IPS-20b (cell line): ENCODE data around the gene FBXL17.

Source experiments
- H3K27ac ChIP-seq: one replicate; pipeline ENCODE4 v1.5.1; 2013; ENCODE audit warnings: low read length
- H3K27me3 ChIP-seq: 2 replicates; pipeline ENCODE4 v1.6.1; 2013; ENCODE audit warnings: mild to moderate bottlenecking, low read length, inconsistent platforms; ENCODE audit not compliant: insufficient read depth
- H3K36me3 ChIP-seq: 2 replicates; pipeline ENCODE4 v1.6.1; 2013; ENCODE audit warnings: low read depth, mild to moderate bottlenecking, inconsistent platforms, low read length, moderate library complexity; ENCODE audit not compliant: insufficient read depth
- H3K4me1 ChIP-seq: 2 replicates; pipeline ENCODE4 v1.6.1; 2013; ENCODE audit warnings: mild to moderate bottlenecking, control low read depth, inconsistent platforms, low read length, moderate library complexity; ENCODE audit not compliant: insufficient read depth
- H3K4me3 ChIP-seq: 2 replicates; pipeline ENCODE4 v1.5.1; 2013; ENCODE audit warnings: mild to moderate bottlenecking, low read length, inconsistent platforms
- H3K9ac ChIP-seq: 2 replicates; pipeline ENCODE4 v1.6.1; 2013; ENCODE audit warnings: low read depth, mild to moderate bottlenecking, inconsistent platforms, low read length, moderate library complexity
- H3K9me3 ChIP-seq: 2 replicates; pipeline ENCODE4 v1.6.1; 2013; ENCODE audit warnings: mild to moderate bottlenecking, low read depth, low read length, inconsistent platforms; ENCODE audit not compliant: insufficient read depth

FBXL17 gene

GRCh38 chr5:107876261-107876660 lies 505.6 kb downstream of the FBXL17 start:
- Histone ChIP-seq H3K9ac (no peak overlapping the region), H3K27ac (no peak overlapping the region), H3K27me3 (no peaks in the 10 kb centered on the region), H3K4me3 (no peak overlapping the region), H3K4me1 (peaks cover 21% of the 10 kb centered on the region), H3K36me3 (no peaks in the 10 kb centered on the region), H3K9me3 (no peaks in the 10 kb centered on the region)

- H3K4me1 ChIP-seq, result peaks cover 21% of the 10 kb centered on the region
- H3K9ac ChIP-seq, result no peak overlapping the region
- H3K9me3 ChIP-seq, result no peaks in the 10 kb centered on the region
- no peaks in the 10 kb centered on the region for H3K27me3 ChIP-seq
- H3K4me3 ChIP-seq, result no peak overlapping the region
- no peak overlapping the region for H3K27ac ChIP-seq
- H3K36me3 ChIP-seq, result no peaks in the 10 kb centered on the region
Measured at GRCh38 chr5:107875833-107876232, 506.1 kb downstream of the FBXL17 start.

DNA sequence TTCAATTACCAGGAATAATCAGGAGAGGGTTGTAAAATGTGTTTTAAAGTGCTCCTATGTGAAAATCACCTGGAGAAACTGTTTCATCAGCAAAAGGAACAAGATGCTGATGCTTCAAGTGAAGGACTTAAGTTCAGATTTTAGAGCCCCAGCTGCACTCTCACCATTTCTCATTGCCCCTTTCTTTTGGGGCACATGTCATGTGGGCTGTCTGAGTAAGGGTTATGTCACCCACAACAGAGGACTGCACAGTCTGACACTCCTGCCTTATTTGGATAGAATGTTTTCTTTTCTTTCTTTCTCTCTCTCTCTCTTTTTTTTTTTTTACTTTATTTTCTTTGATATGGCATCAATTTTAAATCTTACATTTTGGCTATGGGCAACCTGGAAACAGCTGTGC lies 507.1 kb downstream of the FBXL17 start:
- no peak overlapping the region for H3K4me3 ChIP-seq
- no peaks in the 10 kb centered on the region for H3K9me3 ChIP-seq
- peaks cover 22% of the 10 kb centered on the region for H3K4me1 ChIP-seq
- no peaks in the 10 kb centered on the region for H3K36me3 ChIP-seq
- no peak overlapping the region for H3K9ac ChIP-seq
- no peak overlapping the region for H3K27ac ChIP-seq
- H3K27me3 ChIP-seq, result no peaks in the 10 kb centered on the region

DNA sequence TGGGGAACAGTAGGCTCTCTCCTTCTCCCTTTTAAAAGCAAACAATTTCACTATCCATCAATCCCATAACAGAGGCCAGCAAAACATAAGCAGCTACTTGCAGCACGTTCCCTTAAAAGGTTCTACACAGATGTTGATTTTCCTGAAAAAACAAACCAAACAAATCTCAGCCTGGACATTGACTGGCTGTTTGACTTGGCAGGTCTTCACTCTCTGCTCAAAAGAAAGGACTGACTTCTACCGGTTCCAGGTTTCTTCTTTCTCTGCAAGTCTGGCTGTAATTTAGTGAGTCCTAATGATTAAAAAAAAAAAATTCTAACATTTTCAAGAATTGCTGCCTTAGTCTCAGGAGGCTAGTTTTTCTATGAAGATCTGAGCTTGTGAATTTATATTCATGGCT lies 508.0 kb downstream of the FBXL17 start:
- Histone ChIP-seq H3K27ac (no peak overlapping the region), H3K27me3 (no peaks in the 10 kb centered on the region), H3K4me1 (peaks cover 25% of the 10 kb centered on the region), H3K36me3 (no peaks in the 10 kb centered on the region), H3K9me3 (no peaks in the 10 kb centered on the region), H3K4me3 (no peak overlapping the region), H3K9ac (no peak overlapping the region)

- no peak overlapping the region for H3K27ac ChIP-seq
- no peak overlapping the region for H3K4me3 ChIP-seq
- H3K9ac ChIP-seq, result no peak overlapping the region
- H3K36me3 ChIP-seq, result no peaks in the 10 kb centered on the region
- no peaks in the 10 kb centered on the region for H3K27me3 ChIP-seq
- no peaks in the 10 kb centered on the region for H3K9me3 ChIP-seq
- peaks cover 24% of the 10 kb centered on the region; the same call in 1 of the 2 replicates for H3K4me1 ChIP-seq
Measured at GRCh38 chr5:107871023-107871422, 510.9 kb downstream of the FBXL17 start.

DNA sequence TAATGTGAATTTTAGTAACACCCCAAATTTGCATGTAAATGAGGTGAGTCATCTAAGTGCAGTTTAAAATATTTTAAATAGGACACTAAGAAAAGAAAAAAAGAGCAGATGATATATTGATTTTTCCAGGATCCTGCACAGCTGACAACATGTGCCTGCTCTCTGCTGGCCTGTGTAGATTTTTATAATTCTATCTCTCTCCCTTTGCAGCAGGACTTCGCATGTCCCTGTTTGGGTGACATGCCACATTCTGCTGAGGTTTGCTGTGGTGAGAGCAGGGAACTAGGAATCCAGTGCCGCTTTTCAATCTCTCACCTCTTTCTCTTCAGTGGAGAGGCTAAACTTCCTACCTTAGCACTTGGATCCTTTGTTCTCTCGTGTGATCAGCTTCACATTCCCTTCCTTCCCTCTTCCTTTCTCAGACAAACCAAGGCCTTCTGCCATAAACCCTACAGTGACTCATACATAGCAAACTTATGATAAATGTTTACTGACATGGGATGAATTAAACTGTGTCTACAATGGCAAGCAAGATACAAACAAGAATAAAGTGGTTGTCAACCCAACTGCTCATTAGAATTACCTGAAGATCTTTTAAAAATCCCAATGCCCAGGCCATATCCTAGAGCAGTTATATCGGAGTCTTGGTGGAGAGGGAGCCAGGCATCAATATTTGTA lies 512.3 kb downstream of the FBXL17 start:
- Histone ChIP-seq H3K9me3 (no peaks in the 10 kb centered on the region), H3K27me3 (no peaks in the 10 kb centered on the region), H3K4me1 (peaks cover 21% of the 10 kb centered on the region), H3K27ac (no peak overlapping the region), H3K36me3 (no peaks in the 10 kb centered on the region), H3K9ac (no peak overlapping the region), H3K4me3 (no peak overlapping the region)

- peaks cover 15% of the 10 kb centered on the region for H3K4me1 ChIP-seq
- no peak overlapping the region for H3K9ac ChIP-seq
- H3K27me3 ChIP-seq, result no peaks in the 10 kb centered on the region
- no peaks in the 10 kb centered on the region for H3K36me3 ChIP-seq
- H3K4me3 ChIP-seq, result no peak overlapping the region
- H3K9me3 ChIP-seq, result no peaks in the 10 kb centered on the region
- no peak overlapping the region for H3K27ac ChIP-seq
Measured at GRCh38 chr5:107868650-107869409, 513.1 kb downstream of the FBXL17 start.

DNA sequence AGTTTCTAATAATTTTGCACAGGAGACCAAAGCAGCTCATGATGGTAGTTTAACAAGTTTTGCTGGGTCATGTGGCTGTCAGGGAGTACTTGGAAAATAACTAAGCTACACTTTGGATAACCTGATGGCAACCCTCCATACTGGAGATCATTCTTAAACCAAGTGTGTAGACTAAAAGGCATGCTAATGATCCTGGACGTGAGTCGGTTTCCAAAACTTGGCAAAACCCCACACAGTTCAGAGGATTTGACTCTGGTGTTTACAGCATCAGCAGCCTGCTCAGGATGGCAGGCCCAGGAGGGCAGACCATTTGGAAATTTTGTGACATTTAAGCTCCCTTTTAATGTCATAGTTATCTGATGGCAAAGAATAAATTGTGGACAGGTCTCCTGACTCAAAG lies 514.6 kb downstream of the FBXL17 start:
- Histone ChIP-seq H3K27ac (no peak overlapping the region), H3K4me1 (peaks cover 10% of the 10 kb centered on the region; the same call in 1 of the 2 replicates), H3K27me3 (no peaks in the 10 kb centered on the region), H3K9me3 (no peaks in the 10 kb centered on the region), H3K36me3 (no peaks in the 10 kb centered on the region), H3K9ac (no peak overlapping the region), H3K4me3 (no peak overlapping the region)

DNA sequence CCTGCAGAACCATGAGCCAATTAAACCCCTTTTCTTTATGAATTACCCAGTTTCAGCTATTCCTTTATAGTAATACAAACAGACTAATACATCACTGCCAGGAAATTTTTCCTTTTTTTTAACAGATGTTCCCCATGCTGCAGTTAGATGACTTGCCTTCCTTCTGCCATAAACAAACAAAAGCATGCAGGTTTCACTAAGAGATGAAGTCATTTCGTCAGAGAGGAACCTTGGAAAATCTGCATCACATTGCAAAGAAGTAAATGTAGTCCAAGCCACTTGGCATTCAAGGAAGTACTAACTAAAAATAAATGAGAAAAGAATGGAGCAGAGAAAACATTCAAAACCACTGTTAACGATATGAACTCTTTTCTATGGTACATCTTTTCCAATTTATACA lies 517.1 kb downstream of the FBXL17 start:
- H3K27me3 ChIP-seq, result no peaks in the 10 kb centered on the region
- no peaks in the 10 kb centered on the region for H3K36me3 ChIP-seq
- no peak overlapping the region for H3K27ac ChIP-seq
- no peak overlapping the region for H3K9ac ChIP-seq
- H3K4me3 ChIP-seq, result no peak overlapping the region
- peaks cover 8% of the 10 kb centered on the region; the same call in 1 of the 2 replicates for H3K4me1 ChIP-seq
- H3K9me3 ChIP-seq, result no peaks in the 10 kb centered on the region

DNA sequence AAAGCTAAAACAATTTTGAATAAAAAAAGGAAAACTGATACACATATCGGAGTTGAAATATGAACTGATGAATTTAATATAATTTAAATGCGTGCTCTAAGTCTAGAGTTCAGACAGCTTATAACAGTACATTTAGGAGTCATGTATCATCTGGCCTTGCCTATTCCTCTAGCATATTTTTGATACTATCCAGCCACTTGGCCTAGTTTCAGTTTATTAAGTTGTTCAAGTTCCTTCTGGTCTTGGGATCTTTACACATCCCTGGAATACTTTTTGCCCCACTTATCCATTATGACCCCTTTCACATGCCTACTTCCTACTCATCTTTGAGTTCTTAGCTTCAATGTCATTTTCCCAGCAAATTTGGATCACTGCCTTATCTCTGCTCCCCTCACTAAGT lies 518.8 kb downstream of the FBXL17 start:
- H3K4me3 ChIP-seq, result no peak overlapping the region
- H3K4me1 ChIP-seq, result peaks cover 3% of the 10 kb centered on the region; the same call in 1 of the 2 replicates
- no peak overlapping the region for H3K27ac ChIP-seq
- H3K9ac ChIP-seq, result no peak overlapping the region
- H3K9me3 ChIP-seq, result no peaks in the 10 kb centered on the region
- no peaks in the 10 kb centered on the region for H3K36me3 ChIP-seq
- no peaks in the 10 kb centered on the region for H3K27me3 ChIP-seq

DNA sequence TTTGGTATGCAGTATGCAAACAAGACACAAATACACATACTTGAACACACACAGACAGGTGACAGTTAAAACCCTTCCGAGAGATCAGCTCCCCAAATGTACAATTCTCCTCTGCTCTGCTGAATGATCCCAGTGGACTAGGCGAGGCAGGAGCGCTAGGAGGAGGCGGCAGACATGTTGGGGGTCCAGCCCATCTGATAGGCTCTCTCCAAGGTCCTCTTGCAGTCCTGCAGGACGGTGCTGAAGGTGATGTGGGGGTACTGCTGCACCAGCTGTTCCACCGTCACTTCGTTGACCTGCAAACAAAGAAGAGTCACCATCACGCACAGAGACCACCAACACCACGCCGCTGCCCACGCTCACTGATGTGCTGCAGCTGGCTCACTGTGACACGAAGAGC lies 520.3 kb downstream of the FBXL17 start:
- H3K9ac ChIP-seq, result no peak overlapping the region
- H3K9me3 ChIP-seq, result no peaks in the 10 kb centered on the region

GRCh38 chr5:107860044-107860443 lies 521.9 kb downstream of the FBXL17 start:
- Histone ChIP-seq H3K36me3 (no peaks in the 10 kb centered on the region), H3K4me3 (no peak overlapping the region), H3K27me3 (no peaks in the 10 kb centered on the region), H3K9ac (no peak overlapping the region), H3K9me3 (no peaks in the 10 kb centered on the region), H3K27ac (no peak overlapping the region), H3K4me1 (peaks cover 3% of the 10 kb centered on the region; the same call in 1 of the 2 replicates)

More for the DNA sequence above, 520.3 kb downstream of the FBXL17 start:
- no peak overlapping the region for H3K27ac ChIP-seq
- no peaks in the 10 kb centered on the region for H3K27me3 ChIP-seq
- peaks cover 3% of the 10 kb centered on the region; the same call in 1 of the 2 replicates for H3K4me1 ChIP-seq
- H3K4me3 ChIP-seq, result no peak overlapping the region
- H3K36me3 ChIP-seq, result no peaks in the 10 kb centered on the region
